Activated naive CD4-positive, alpha-beta T cell treated with anti-CD3 and anti-CD28 coated beads, Interleukin-2, amount 50 U/mL, for 16 hours (primary cell): ENCODE measurements around the gene DDR2.
"Not testable (repeated sequence)": the region's sequence is repeated elsewhere in the genome, so short reads cannot be mapped to it uniquely, and the experiment has no call there.

Experiments used
- DNase-seq: peaks from one replicate; pipeline ENCODE4 v3.0.0-alpha.2; 2020

Gene DDR2

DNA sequence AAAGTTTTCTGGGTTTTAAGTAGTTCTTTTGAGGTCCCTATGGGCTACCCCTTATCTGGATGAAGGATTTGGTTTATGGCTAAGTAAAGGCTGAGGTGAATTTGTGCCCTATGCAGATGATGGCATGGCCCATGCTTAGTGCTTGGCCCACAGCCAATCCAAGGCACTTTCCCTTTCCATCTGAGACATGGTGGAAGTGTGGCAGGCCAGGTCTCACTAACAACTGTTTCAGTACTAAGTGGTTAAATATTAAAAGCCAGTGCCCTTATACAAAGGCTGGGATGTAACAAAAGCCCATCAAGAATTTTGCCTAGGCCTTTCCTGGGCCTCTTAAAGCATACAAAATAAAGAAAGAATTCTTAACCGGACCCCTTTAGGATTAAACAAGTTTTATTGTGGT lies 156.5 kb downstream of the DDR2 start:
- not testable (repeated sequence) for DNase-seq

- DNase-seq = peak; percentile 66
These were observed 158.2 kb downstream of the DDR2 start, which contains the start of gene HSD17B7 for GRCh38 chr1:162790303-162790984. HSD17B7 (plus strand) TSS chr1:162790702; CDS start chr1:162790801, 99 bp downstream.

GRCh38 chr1:162790985-162791357 lies 158.7 kb downstream of the DDR2 start:
- DNase-seq = not testable (repeated sequence)

DNA sequence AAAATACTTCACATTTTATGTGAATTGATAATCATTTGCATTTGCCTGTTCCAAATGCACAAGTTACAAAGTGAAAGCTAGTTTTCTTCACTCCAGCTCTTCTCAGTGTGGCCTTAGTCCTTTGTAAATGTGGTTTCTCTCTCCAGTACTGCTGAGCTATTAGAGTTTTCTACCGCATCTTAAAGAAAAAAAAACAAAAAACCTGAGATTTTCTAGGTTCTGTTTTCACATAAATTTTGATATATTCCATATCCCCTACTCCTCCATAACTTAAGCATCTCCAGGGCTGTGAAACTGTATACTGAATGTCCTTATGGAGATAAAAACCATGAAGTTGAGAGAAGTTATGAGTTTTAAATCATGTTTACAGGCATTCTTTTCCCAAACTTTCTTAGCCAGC lies 162.0 kb downstream of the DDR2 start:
- not testable (repeated sequence) for DNase-seq

DNA sequence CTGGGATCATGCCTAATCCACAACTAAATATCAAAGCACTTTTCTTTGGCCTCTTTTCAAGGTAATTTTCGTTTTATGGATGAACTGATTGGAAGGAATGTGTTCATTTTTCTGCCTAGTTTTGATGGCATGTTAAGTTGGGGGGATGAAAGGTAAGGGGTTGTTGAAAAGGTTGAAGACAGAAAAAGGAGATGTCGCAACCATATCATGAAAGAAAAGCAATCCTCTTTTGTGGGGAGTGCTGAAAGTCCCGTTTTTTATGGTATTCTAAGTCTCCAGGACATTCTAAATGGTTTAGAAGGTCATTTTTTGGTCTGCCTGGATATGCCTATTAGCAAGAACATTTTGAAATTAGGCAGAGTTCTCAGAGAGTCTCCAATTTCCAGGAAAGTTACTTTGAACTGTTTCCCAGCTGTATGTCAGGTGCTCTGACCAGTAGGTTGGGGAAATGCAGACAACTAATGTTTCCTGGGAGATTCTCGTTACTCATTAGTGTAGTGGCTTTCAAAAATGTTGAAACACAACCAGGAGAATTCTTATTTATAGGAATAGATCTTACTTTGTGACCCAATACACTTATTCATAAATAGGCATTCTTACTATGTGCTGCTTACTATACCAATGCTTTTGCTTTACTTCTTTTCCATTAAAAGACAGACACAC lies 164.5 kb downstream of the DDR2 start:
- DNase-seq = not testable (repeated sequence)

DNA sequence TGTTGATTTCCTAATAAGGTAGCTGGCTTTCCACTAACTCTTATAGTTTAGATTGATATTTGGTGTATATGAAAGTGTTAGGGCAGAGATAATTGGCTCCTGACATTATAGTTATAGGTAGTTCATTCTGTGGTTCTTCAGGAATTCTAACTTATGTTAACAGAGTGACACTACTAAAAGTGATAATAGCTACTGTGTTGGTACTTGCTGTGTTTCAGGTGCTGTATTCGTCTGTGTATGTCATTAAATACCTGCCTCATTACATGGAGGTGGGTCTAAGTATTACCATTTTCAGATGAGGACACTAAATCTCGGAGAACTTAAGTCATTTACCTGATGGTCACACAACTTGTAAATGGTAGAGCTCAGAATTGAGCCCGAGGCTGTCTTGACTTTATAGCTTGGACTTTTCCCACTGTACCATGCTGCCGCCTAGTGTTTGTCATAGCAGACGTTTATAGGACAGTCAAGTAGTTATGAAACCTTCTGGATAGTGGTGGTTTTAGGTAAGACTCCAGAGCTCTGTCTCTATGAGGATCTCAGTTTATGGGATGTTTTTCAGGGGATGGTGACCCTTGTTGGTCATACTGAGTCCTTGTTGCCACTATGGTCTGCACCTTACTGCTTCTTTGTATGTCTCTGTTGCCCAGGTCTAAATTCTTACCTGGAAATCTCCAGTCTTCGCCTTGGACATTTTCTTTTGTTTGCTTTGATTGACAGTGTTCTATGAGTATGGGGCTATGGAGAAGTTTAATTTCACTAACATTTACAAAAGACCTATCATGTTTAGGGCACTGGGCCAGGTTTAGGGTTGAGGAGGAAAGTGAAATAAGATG lies 167.9 kb downstream of the DDR2 start:
- not testable (repeated sequence) for DNase-seq

GRCh38 chr1:162807503-162807902 lies 175.2 kb downstream of the DDR2 start:
- DNase-seq = not testable (repeated sequence)

DNA sequence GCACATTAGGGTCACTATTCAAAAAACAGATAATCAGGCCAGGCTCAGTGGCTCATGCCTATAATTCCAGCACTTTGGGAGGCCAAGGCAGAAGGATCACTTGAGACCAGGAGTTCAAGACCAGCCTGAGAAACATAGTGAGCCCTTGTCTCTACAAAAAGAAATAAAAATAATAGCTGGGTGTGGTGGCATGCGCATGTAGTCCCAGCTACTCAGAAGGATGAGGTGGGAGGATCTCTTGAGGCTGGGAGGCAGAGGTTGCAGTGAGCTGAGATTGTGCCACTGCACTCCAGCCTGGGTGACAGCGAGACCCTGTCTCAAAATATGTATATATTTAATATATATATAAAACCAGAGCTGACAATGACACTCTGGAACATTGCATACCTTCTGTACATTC lies 180.1 kb downstream of the DDR2 start:
- not testable (repeated sequence) for DNase-seq

GRCh38 chr1:162818136-162818535 lies 185.9 kb downstream of the DDR2 start:
- DNase-seq = not testable (repeated sequence)

GRCh38 chr1:162818666-162819065 lies 186.4 kb downstream of the DDR2 start:
- DNase-seq = not testable (repeated sequence)

DNA sequence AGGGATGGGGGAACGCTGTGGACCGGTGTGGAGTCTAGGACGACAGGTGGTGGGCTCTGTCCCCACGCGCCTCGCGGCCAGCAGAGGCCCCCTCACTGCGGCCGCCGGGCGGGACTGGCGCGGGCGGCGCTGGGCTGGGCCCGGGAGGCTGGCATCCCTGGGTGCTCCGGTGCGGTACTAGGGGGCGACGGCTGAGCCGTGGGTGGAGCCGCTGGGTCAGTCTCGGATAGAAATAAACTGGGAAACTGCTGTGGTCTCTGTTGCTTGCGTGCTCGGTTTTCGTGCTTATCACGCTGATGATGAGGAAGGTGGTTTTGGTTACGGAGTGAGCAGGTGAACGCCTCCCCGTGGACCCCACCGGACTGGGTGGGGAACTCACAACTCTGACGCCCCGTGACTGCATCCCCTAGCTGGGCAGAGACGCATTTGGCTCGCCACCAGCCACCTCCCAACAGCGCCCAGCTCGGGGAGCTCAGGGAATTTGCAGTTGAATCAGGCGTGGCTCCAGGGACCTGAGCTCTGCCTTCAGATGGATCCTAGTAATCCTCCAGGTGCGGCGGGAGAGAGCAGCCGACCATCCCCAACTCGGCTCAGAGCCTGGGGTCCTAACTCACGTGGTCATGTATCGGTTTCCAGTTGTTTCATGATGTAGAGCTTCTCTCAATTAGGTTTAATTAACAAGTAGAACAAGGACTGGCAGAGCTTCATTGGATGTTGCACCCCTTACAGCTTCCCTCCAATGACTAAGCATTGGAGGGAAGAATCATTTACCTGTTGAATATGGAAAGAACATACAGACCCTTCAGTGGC lies 190.3 kb downstream of the DDR2 start:
- no peak for DNase-seq

- DNase-seq = no peak
These were observed 191.0 kb downstream of the DDR2 start for GRCh38 chr1:162823231-162823630.

GRCh38 chr1:162823771-162824525 lies 191.7 kb downstream of the DDR2 start:
- DNase-seq = no peak

- DNase-seq = no peak
These were observed 197.0 kb downstream of the DDR2 start for GRCh38 chr1:162829268-162829667.

DNA sequence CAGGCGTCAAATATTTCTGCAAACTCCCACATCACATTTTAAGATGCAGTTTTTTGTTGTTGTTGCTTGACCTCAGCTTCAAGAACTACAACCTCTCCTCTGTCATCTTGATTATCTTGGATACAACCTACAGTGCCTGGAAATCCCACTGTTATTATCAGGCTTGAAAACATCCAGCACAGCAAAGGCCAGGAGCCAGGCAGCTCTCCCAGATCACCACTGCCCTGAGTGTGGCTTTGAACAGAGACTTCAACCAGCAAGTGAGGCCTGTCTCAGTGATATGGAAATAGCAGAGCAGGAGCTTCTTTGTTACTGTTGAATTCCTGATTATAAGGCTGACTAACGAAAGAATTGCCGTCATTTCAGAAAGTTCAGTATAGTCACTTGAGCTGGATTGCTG lies 200.2 kb downstream of the DDR2 start:
- no peak for DNase-seq

GRCh38 chr1:162835157-162835899 lies 203.1 kb downstream of the DDR2 start:
- DNase-seq = no peak
